ENCODE data around the gene SRPK1. TPM values are rescaled to one million over a fixed set of nuclear protein-coding genes. Genes with fewer than 3 reads are reported as not detected.

The SRPK1 gene
- total RNA-seq, 1 experiment from 2014 or later = 118 TPM

Other genes with a start within 250 kb of the SRPK1 start
- 10.7 and 14.9 TPM in 2 replicates for gene FKBP5, start 232.2 kb downstream of the SRPK1 start, total RNA-seq (2014; rRNA removed; shearing (Covaris generic))
- gene ARMC12, start 184.1 kb downstream of the SRPK1 start, total RNA-seq (2014; rRNA removed; shearing (Covaris generic)) = 0.22 TPM in 1 of 2 replicates, not detected in the other
- not detected in 2 replicates for gene CLPSL2, start 144.5 kb downstream of the SRPK1 start, total RNA-seq (2014; rRNA removed; shearing (Covaris generic))
- gene CLPSL1, start 140.1 kb downstream of the SRPK1 start, total RNA-seq (2014; rRNA removed; shearing (Covaris generic)) = not detected in 2 replicates
- not detected in 2 replicates for gene CLPS, start 123.8 kb downstream of the SRPK1 start, total RNA-seq (2014; rRNA removed; shearing (Covaris generic))
- not detected in 2 replicates for gene LHFPL5, start 115.7 kb downstream of the SRPK1 start, total RNA-seq (2014; rRNA removed; shearing (Covaris generic))
- gene SLC26A8, start 103.5 kb upstream of the SRPK1 start, total RNA-seq (2014; rRNA removed; shearing (Covaris generic)) = 0.10 TPM in 1 of 2 replicates, not detected in the other
- 59.6 and 86.7 TPM in 2 replicates for gene MAPK14, start 106.7 kb upstream of the SRPK1 start, total RNA-seq (2014; rRNA removed; shearing (Covaris generic))
- 1.8 and 4.0 TPM in 2 replicates for gene MAPK13, start 209.4 kb upstream of the SRPK1 start, total RNA-seq (2014; rRNA removed; shearing (Covaris generic))